ENCODE data around the gene PLK1. TPM values are rescaled to one million over a fixed set of nuclear protein-coding genes. Genes with fewer than 3 reads are reported as not detected.
"Not testable (repeated sequence)": the region's sequence is repeated elsewhere in the genome, so short reads cannot be mapped to it uniquely, and the experiment has no call there.

PLK1 gene
- total and polyA plus RNA-seq, 4 donors: 1.9 to 3.6 (median 3.2) TPM

GRCh38 chr16:23729503-23730424 is 51.1 kb downstream of the PLK1 start:
- H3K36me3 ChIP-seq (ENCODE audit: control insufficient read depth in 4 of 4, insufficient read depth in 4 of 4, low read length in 4 of 4): no peaks in the 10 kb centered on the region
- ATAC-seq (ENCODE audit: insufficient read depth, low FRiP score) (no peak), DNase-seq (peak in 2 of 3 donors; percentile 31 to 44)
- H3K4me1 ChIP-seq (ENCODE audit: control insufficient read depth in 5 of 5, insufficient read depth in 5 of 5, low read length in 5 of 5): no peaks in the 10 kb centered on the region
- H3K9me3 ChIP-seq (ENCODE audit: control insufficient read depth in 4 of 4, insufficient read depth in 3 of 4, low read length in 3 of 4): no peaks in the 10 kb centered on the region
- no peak for TF ChIP-seq CTCF (IDR thresholded peaks at IDR 0.05; ENCODE audit: control extremely low read depth, extremely low read depth)
- H3K9ac ChIP-seq (ENCODE audit: insufficient read depth in 1 of 2, low read length in 2 of 2): peak overlapping the region in 1 of 2 donors; percentile 25
- H3K27me3 ChIP-seq (ENCODE audit: control insufficient read depth in 3 of 3, insufficient read depth in 3 of 3, low read length in 2 of 3): peaks cover 0 to 3% (median 0%) of the 10 kb centered on the region in 3 donors
- H3K4me3 ChIP-seq: no peak overlapping the region
- no peak overlapping the region for H3K27ac ChIP-seq (ENCODE audit: low read depth in 1 of 2, low read length in 1 of 2)
- WGBS, 2 donors: 77 to 79% methylated on average over 12 of the region's 12 CpGs

- ATAC-seq (ENCODE audit: insufficient read depth, low FRiP score): no peak
- TF ChIP-seq CTCF (IDR thresholded peaks at IDR 0.05; ENCODE audit: control extremely low read depth, extremely low read depth): no peak
- Histone ChIP-seq H3K27me3 (ENCODE audit: control insufficient read depth in 3 of 3, insufficient read depth in 3 of 3, low read length in 2 of 3) (peaks cover 0 to 3% (median 0%) of the 10 kb centered on the region in 3 donors), H3K4me3 (no peak overlapping the region), H3K9ac (ENCODE audit: insufficient read depth in 1 of 2, low read length in 2 of 2) (no peak overlapping the region), H3K27ac (ENCODE audit: low read depth in 1 of 2, low read length in 1 of 2) (no peak overlapping the region), H3K9me3 (ENCODE audit: control insufficient read depth in 4 of 4, insufficient read depth in 3 of 4, low read length in 3 of 4) (no peaks in the 10 kb centered on the region), H3K36me3 (ENCODE audit: control insufficient read depth in 4 of 4, insufficient read depth in 4 of 4, low read length in 4 of 4) (no peaks in the 10 kb centered on the region), H3K4me1 (ENCODE audit: control insufficient read depth in 5 of 5, insufficient read depth in 5 of 5, low read length in 5 of 5) (no peaks in the 10 kb centered on the region)
- WGBS, 2 donors: 71 to 88% methylated on average over 19 of the region's 19 CpGs
- DNase-seq: peak in 2 of 3 donors; percentile 14 to 37
These were observed 55.6 kb downstream of the PLK1 start for GRCh38 chr16:23734176-23734893.

GRCh38 chr16:23737423-23738028 is 58.8 kb downstream of the PLK1 start:
- not testable (repeated sequence) for H3K27me3 ChIP-seq (ENCODE audit: control insufficient read depth in 3 of 3, insufficient read depth in 3 of 3, low read length in 2 of 3); DNase-seq; H3K9me3 ChIP-seq (ENCODE audit: control insufficient read depth in 4 of 4, insufficient read depth in 3 of 4, low read length in 3 of 4); H3K27ac ChIP-seq (ENCODE audit: low read depth in 1 of 2, low read length in 1 of 2); H3K36me3 ChIP-seq (ENCODE audit: control insufficient read depth in 4 of 4, insufficient read depth in 4 of 4, low read length in 4 of 4); H3K9ac ChIP-seq (ENCODE audit: insufficient read depth in 1 of 2, low read length in 2 of 2); H3K4me1 ChIP-seq (ENCODE audit: control insufficient read depth in 5 of 5, insufficient read depth in 5 of 5, low read length in 5 of 5); ATAC-seq (ENCODE audit: insufficient read depth, low FRiP score); H3K4me3 ChIP-seq
- WGBS, 2 donors: 85 to 94% methylated on average over 1 of the region's 1 CpG

GRCh38 chr16:23739516-23739915 is 60.8 kb downstream of the PLK1 start:
- Histone ChIP-seq H3K27ac (ENCODE audit: low read depth in 1 of 2, low read length in 1 of 2) (no peak overlapping the region), H3K27me3 (ENCODE audit: control insufficient read depth in 3 of 3, insufficient read depth in 3 of 3, low read length in 2 of 3) (no peaks in the 10 kb centered on the region), H3K9ac (ENCODE audit: insufficient read depth in 1 of 2, low read length in 2 of 2) (no peak overlapping the region), H3K4me3 (no peak overlapping the region), H3K4me1 (ENCODE audit: control insufficient read depth in 5 of 5, insufficient read depth in 5 of 5, low read length in 5 of 5) (no peaks in the 10 kb centered on the region), H3K36me3 (ENCODE audit: control insufficient read depth in 4 of 4, insufficient read depth in 4 of 4, low read length in 4 of 4) (no peaks in the 10 kb centered on the region), H3K9me3 (ENCODE audit: control insufficient read depth in 4 of 4, insufficient read depth in 3 of 4, low read length in 3 of 4) (peaks cover 0 to 2% (median 0%) of the 10 kb centered on the region in 4 donors)
- TF ChIP-seq CTCF (IDR thresholded peaks at IDR 0.05; ENCODE audit: control extremely low read depth, extremely low read depth): no peak
- no peak for ATAC-seq (ENCODE audit: insufficient read depth, low FRiP score)
- no peak for DNase-seq
- 73 to 76% methylated on average over 1 of the region's 1 CpG for WGBS, 2 donors
